H1 (cell line): Measurements from ENCODE around the gene ATOH1. TPM values are rescaled to one million over a fixed set of nuclear protein-coding genes. Genes with fewer than 3 reads are reported as not detected.

Experiments used
- CTCF ChIA-PET: fragments of 300-600 bp; sonication (Branson Sonifier 250); formaldehyde crosslinking; loops from one replicate; lab custom pipeline; 2021; ENCODE audit not compliant: partially characterized antibody; lab: Charles Lee
- POLR2A ChIA-PET: fragments of 300-600 bp; sonication (Branson Sonifier 250); formaldehyde crosslinking; loops from one replicate; lab custom pipeline; 2021; ENCODE audit warnings: inconsistent platforms; ENCODE audit not compliant: partially characterized antibody; lab: Charles Lee
- DNase-seq, 2 experiments: peaks; one replicate each; pipeline versions ENCODE4 v3.0.0 to v3.0.0-alpha.2; 2010 to 2022; ENCODE audit warnings: low spot score in 2 of 2, low read depth in 1 of 2, mixed read lengths in 1 of 2
- FAIRE-seq: peaks from 2 replicates; lab custom pipeline; 2011; peaks lifted over from hg19 to GRCh38; lab: Jason Lieb, UNC
- H2AFZ ChIP-seq: 2 replicates; pipeline ENCODE4 v1.8.1; 2012; ENCODE audit warnings: low read length, inconsistent platforms
- H2AK5ac ChIP-seq: 2 replicates; pipeline ENCODE4 v1.6.1; 2013; ENCODE audit warnings: low read depth, low read length
- H2BK120ac ChIP-seq: replicated peaks from 2 replicates; pipeline ENCODE3; 2013; ENCODE audit warnings: low read depth, low read length, inconsistent platforms
- H2BK12ac ChIP-seq: 2 replicates; pipeline ENCODE4 v1.6.1; 2013; ENCODE audit warnings: low read depth, low read length
- H2BK15ac ChIP-seq: 2 replicates; pipeline ENCODE4 v1.6.1; 2013; ENCODE audit warnings: low read length
- H2BK20ac ChIP-seq: 2 replicates; pipeline ENCODE4 v1.6.1; 2013; ENCODE audit warnings: low read length
- H2BK5ac ChIP-seq: 2 replicates; pipeline ENCODE4 v1.6.1; 2013; ENCODE audit warnings: low read depth, low read length
- H3K14ac ChIP-seq: 2 replicates; pipeline ENCODE4 v1.6.1; 2013; ENCODE audit warnings: inconsistent platforms; ENCODE audit not compliant: insufficient read length
- H3K18ac ChIP-seq: 2 replicates; pipeline ENCODE4 v1.6.1; 2013; ENCODE audit warnings: low read length; ENCODE audit errors: extremely low read depth
- H3K23ac ChIP-seq: 2 replicates; pipeline ENCODE4 v1.6.1; 2013; ENCODE audit warnings: inconsistent platforms; ENCODE audit not compliant: insufficient read length
- H3K23me2 ChIP-seq: 2 replicates; pipeline ENCODE4 v1.6.1; 2013; ENCODE audit warnings: low read depth, low read length
- H3K27ac ChIP-seq: 2 replicates; pipeline ENCODE4 v1.6.1; 2011; ENCODE audit warnings: low read depth, low read length, inconsistent platforms
- H3K27me3 ChIP-seq, 4 experiments: replicated peaks in 1 of 4; 1 replicate in 1 of 4; 2 replicates in 3 of 4; pipeline versions ENCODE4 v1.6.1 to v1.8.1; 2011 to 2013; ENCODE audit warnings: low read length in 3 of 4, mild to moderate bottlenecking in 3 of 4, inconsistent platforms in 2 of 4, mixed read lengths in 2 of 4, moderate library complexity in 1 of 4; ENCODE audit not compliant: control insufficient read depth in 3 of 4, insufficient read depth in 3 of 4; ENCODE audit errors: extremely low read depth in 1 of 4
- H3K36me3 ChIP-seq, 4 experiments: 2 replicates each; pipeline versions ENCODE4 v1.6.1 to v1.8.1; 2011 to 2013; ENCODE audit warnings: mild to moderate bottlenecking in 4 of 4, low read length in 3 of 4, moderate library complexity in 2 of 4, control low read depth in 1 of 4, inconsistent platforms in 1 of 4; ENCODE audit not compliant: insufficient read depth in 4 of 4, control insufficient read depth in 2 of 4
- H3K4ac ChIP-seq: replicated peaks from 2 replicates; pipeline ENCODE3; 2013; ENCODE audit warnings: low read length, low read depth, mixed read lengths, inconsistent platforms; ENCODE audit not compliant: insufficient read length
- H3K4me1 ChIP-seq, 4 experiments: replicated peaks in 1 of 4; 1 replicate in 1 of 4; 2 replicates in 3 of 4; pipeline versions ENCODE4 v1.6.1 to v1.8.1; 2011 to 2013; ENCODE audit warnings: low read length in 3 of 4, inconsistent platforms in 2 of 4, mixed read lengths in 1 of 4; ENCODE audit not compliant: insufficient read depth in 4 of 4, control insufficient read depth in 3 of 4
- H3K4me2 ChIP-seq, 2 experiments: 2 replicates each; pipeline versions ENCODE4 v1.6.1 to v1.8.1; 2011 to 2013; ENCODE audit warnings: low read depth in 2 of 2, low read length in 2 of 2, control low read depth in 1 of 2, inconsistent platforms in 1 of 2, mild to moderate bottlenecking in 1 of 2; ENCODE audit not compliant: insufficient read depth in 1 of 2
- H3K4me3 ChIP-seq, 4 experiments: fragments of 200-600, 300-600 bp in 1 of 4; sonication (generic), shearing (Covaris generic), sonication (Bioruptor Twin) in 1 of 4; 2 replicates each; pipeline versions ENCODE4 v1.5.1 to v1.8.1; 2011 to 2016; ENCODE audit warnings: low read length in 4 of 4, low read depth in 3 of 4, control low read depth in 2 of 4, inconsistent platforms in 2 of 4, mild to moderate bottlenecking in 2 of 4, mixed read lengths in 1 of 4, moderate library complexity in 1 of 4; ENCODE audit not compliant: insufficient read depth in 2 of 4; ENCODE audit errors: extremely low read depth in 1 of 4
- H3K56ac ChIP-seq: replicated peaks from 2 replicates; pipeline ENCODE3; 2013; ENCODE audit warnings: low read depth, mild to moderate bottlenecking, mixed read lengths, low read length, inconsistent platforms; ENCODE audit not compliant: insufficient read length
- H3K79me1 ChIP-seq: 2 replicates; pipeline ENCODE4 v1.6.1; 2013; ENCODE audit warnings: low read depth, low read length, control low read depth
- H3K79me2 ChIP-seq, 2 experiments: 2 replicates each; pipeline versions ENCODE4 v1.6.1 to v1.8.1; 2012 to 2013; ENCODE audit warnings: low read length in 2 of 2, mild to moderate bottlenecking in 2 of 2, inconsistent platforms in 1 of 2; ENCODE audit not compliant: insufficient read depth in 2 of 2, control insufficient read depth in 1 of 2
- H3K9ac ChIP-seq, 4 experiments: replicated peaks in 1 of 4; 1 replicate in 1 of 4; 2 replicates in 3 of 4; pipeline versions ENCODE4 v1.6.1 to v1.8.1; 2011 to 2013; ENCODE audit warnings: low read depth in 3 of 4, low read length in 3 of 4, control low read depth in 2 of 4, mild to moderate bottlenecking in 2 of 4, moderate library complexity in 2 of 4, inconsistent platforms in 1 of 4; ENCODE audit errors: extremely low read depth in 1 of 4
- H3K9me3 ChIP-seq, 2 experiments: 2 replicates each; pipeline versions ENCODE4 v1.6.1 to v1.8.1; 2012 to 2013; ENCODE audit warnings: mild to moderate bottlenecking in 2 of 2, moderate library complexity in 2 of 2, control low read depth in 1 of 2, inconsistent platforms in 1 of 2, low read depth in 1 of 2, low read length in 1 of 2, mixed read lengths in 1 of 2; ENCODE audit not compliant: insufficient read depth in 2 of 2
- H4K20me1 ChIP-seq, 2 experiments: replicated peaks in 1 of 2; 2 replicates each; pipeline versions ENCODE3 to v1.8.1; 2011 to 2013; ENCODE audit warnings: inconsistent platforms in 2 of 2, low read length in 2 of 2, mild to moderate bottlenecking in 1 of 2; ENCODE audit not compliant: insufficient read depth in 2 of 2, control insufficient read depth in 1 of 2
- H4K5ac ChIP-seq: 2 replicates; pipeline ENCODE4 v1.6.1; 2013; ENCODE audit warnings: low read length, low read depth, mixed read lengths, inconsistent platforms; ENCODE audit not compliant: insufficient read length
- H4K8ac ChIP-seq: 2 replicates; pipeline ENCODE4 v1.8.0; 2013; ENCODE audit warnings: mild to moderate bottlenecking, moderate library complexity, low read length, inconsistent platforms; ENCODE audit not compliant: insufficient read depth; ENCODE audit errors: extremely low read depth
- H4K91ac ChIP-seq: replicated peaks from 2 replicates; pipeline ENCODE3; 2013; ENCODE audit warnings: low read length, mixed read lengths, inconsistent platforms; ENCODE audit not compliant: insufficient read length
- CBX5 ChIP-seq: fragments of 300-800, 300-1000 bp; sonication (generic); IDR thresholded peaks from 2 replicates; pipeline ENCODE4 v1.7.1; 2016; ENCODE audit warnings: antibody characterized with exemption, low read length, low read depth
- CEBPB ChIP-seq: IDR thresholded peaks from 2 replicates; pipeline ENCODE4 v1.6.1; 2012; ENCODE audit warnings: low read depth, low read length
- CHD1 ChIP-seq: IDR thresholded peaks from 2 replicates; pipeline ENCODE4 v1.6.1; 2012; ENCODE audit warnings: low read depth, low read length, improper control_type of control experiment
- GTF2F1 ChIP-seq: IDR thresholded peaks from 2 replicates; pipeline ENCODE4 v1.6.1; 2012; ENCODE audit warnings: low read depth, low read length, improper control_type of control experiment, borderline replicate concordance
- RAD21 ChIP-seq, 2 experiments: IDR thresholded peaks in 1 of 2; conservative IDR thresholded peaks in 1 of 2; 2 replicates each; pipeline ENCODE4 v1.6.1; 2011; ENCODE audit warnings: low read depth in 2 of 2, low read length in 2 of 2, improper control_type of control experiment in 1 of 2, inconsistent platforms in 1 of 2, mild to moderate bottlenecking in 1 of 2, moderate library complexity in 1 of 2
- RFX5 ChIP-seq: IDR thresholded peaks from 2 replicates; pipeline ENCODE4 v1.6.1; 2011; ENCODE audit warnings: low read depth, low read length, improper control_type of control experiment, borderline replicate concordance
- SIRT6 ChIP-seq: IDR thresholded peaks from one replicate; pipeline ENCODE4 v1.7.1; 2012; ENCODE audit warnings: low read length, inconsistent platforms
- SIX5 ChIP-seq: IDR thresholded peaks from 2 replicates; pipeline ENCODE4 v1.6.1; 2011; ENCODE audit warnings: mild to moderate bottlenecking, low read depth, low read length
- SP2 ChIP-seq: IDR thresholded peaks from 2 replicates; pipeline ENCODE4 v1.6.1; 2012; ENCODE audit warnings: mild to moderate bottlenecking, low read length, inconsistent platforms
- TEAD4 ChIP-seq: IDR thresholded peaks from 2 replicates; pipeline ENCODE4 v1.6.1; 2012; ENCODE audit warnings: low read depth, low read length, inconsistent platforms, mixed read lengths
- WGBS, 2 experiments: shearing (Covaris generic) in 1 of 2; methylation state at CpG; one replicate each; pipeline versions ENCODE4 v1.1.6 to v1.1.7; 2013 to 2015; ENCODE audit warnings: low lambda C conversion rate in 2 of 2, mixed read lengths in 2 of 2, inconsistent platforms in 1 of 2, low coverage in 1 of 2, missing lambda C conversion rate in 1 of 2; ENCODE audit not compliant: insufficient replicate concordance in 2 of 2, insufficient coverage in 1 of 2, insufficient read length in 1 of 2; ENCODE audit errors: extremely low coverage in 1 of 2, missing lambda C conversion rate in 1 of 2; 5-methylcytosine and 5-hydroxymethylcytosine counted together
- polyA plus RNA-seq, 7 experiments: library from polyadenylated mRNA; depleted of rRNA in 3 of 7; stranded (reverse) in 5 of 7; unstranded in 2 of 7; fragments of >200 nt in 5 of 7; fragments of 200-250 nt in 2 of 7; gene quantifications; 1 replicate in 5 of 7; 2 replicates in 1 of 7; 4 replicates in 1 of 7; pipeline versions ENCODE4 v1.2.1 to v1.2.3, GENCODE V29; 2011 to 2013; ENCODE audit warnings: missing spikeins in 2 of 7, mixed read lengths in 2 of 7
- total RNA-seq: library from RNA; stranded (reverse); fragmentation: NEBNext Ultra II Directional; extraction: Animal tissue kit (Norgen Biotek cat#: 25700); gene quantifications from 2 replicates; pipeline ENCODE4 v1.2.1, GENCODE V29; 2021

The ATOH1 gene
- total and polyA plus RNA-seq, 2 of the 8 experiments (the other 6 are each of a cell fraction or from before 2014, with no cell fraction given) = 0.12 to 0.76 TPM

DNA sequence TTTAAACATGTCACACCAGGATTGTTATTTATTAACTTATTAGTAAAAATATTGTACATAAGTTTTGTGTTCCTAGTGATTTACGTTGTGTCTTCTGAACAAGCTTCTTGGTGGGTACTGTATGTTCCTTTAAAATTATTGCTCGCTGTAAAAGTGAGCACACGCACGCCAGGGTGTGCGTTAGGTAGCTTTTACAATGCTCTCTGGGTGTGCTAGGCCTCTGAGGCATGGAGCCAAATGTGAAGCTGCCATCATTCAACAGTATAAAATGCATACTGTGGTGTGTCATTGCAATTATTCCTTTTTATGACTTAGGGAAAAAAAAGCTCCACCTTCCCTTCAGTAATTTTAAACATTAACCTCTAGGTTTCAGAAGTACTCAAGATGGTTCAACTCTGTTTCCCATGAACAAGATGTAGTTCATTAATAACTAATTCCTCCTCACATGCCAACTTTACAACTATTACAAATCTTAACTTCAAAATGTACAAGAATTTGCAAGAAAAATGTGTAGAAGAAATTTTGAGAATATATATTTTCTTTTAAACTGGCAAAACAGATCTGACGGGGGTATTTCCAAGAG is 42.4 kb downstream of the ATOH1 start:
- H3K9ac ChIP-seq = no peak overlapping the region
- H3K23me2 ChIP-seq = no peaks in the 10 kb centered on the region
- H4K91ac ChIP-seq = no peak overlapping the region
- WGBS, 2 experiments = 94% methylated on average over 6 of the region's 6 CpGs; no CpG with 5 or more reads in 1 of the 2 experiments
- no peak overlapping the region for H2BK120ac ChIP-seq
- no peak overlapping the region for H3K27ac ChIP-seq
- no peaks in the 10 kb centered on the region for H3K4me1 ChIP-seq
- H2BK12ac ChIP-seq = no peak overlapping the region
- H4K20me1 ChIP-seq = no peaks in the 10 kb centered on the region
- no peak overlapping the region for H2BK5ac ChIP-seq
- ChIA-PET CTCF (interaction anchor here (1.3 kb wide), 1 partner anchor 11 kb away, joined by 3 read pairs; no protein-coding TSS in a partner anchor), POLR2A (no interaction called here)
- FAIRE-seq (no peak), DNase-seq (no peak)
- H3K36me3 ChIP-seq = no peaks in the 10 kb centered on the region
- no peaks in the 10 kb centered on the region for H3K27me3 ChIP-seq
- H3K56ac ChIP-seq = no peak overlapping the region
- H3K79me2 ChIP-seq = no peaks in the 10 kb centered on the region
- H3K18ac ChIP-seq = no peak overlapping the region
- H2AK5ac ChIP-seq = no peak overlapping the region
- H4K8ac ChIP-seq = no peak overlapping the region
- no peak overlapping the region for H2BK15ac ChIP-seq
- no peak overlapping the region for H3K23ac ChIP-seq
- H3K4ac ChIP-seq = no peak overlapping the region
- TF ChIP-seq CHD1 = no peak
- TF ChIP-seq SP2 = no peak
- no peak for TF ChIP-seq CBX5
- TF ChIP-seq RFX5 = no peak
- no peak for TF ChIP-seq TEAD4
- TF ChIP-seq SIRT6 = no peak
- TF ChIP-seq SIX5 = no peak
- no peak for TF ChIP-seq CEBPB
- TF ChIP-seq RAD21 (IDR thresholded peaks at IDR 0.05 in 1 of 2, conservative IDR thresholded peaks at IDR 0.05 in 1 of 2; ENCODE audit: low read depth in 2 of 2, low read length in 2 of 2) = no peak
- no peak for TF ChIP-seq GTF2F1
- H3K79me1 ChIP-seq = no peaks in the 10 kb centered on the region
- no peak overlapping the region for H2AFZ ChIP-seq
- no peak overlapping the region for H3K14ac ChIP-seq
- no peaks in the 10 kb centered on the region for H3K9me3 ChIP-seq
- no peak overlapping the region for H2BK20ac ChIP-seq
- no peak overlapping the region for H3K4me2 ChIP-seq
- no peak overlapping the region for H3K4me3 ChIP-seq
- H4K5ac ChIP-seq = no peak overlapping the region
